ENCODE measurements around the gene ADH1C. TPM values are rescaled to one million over a fixed set of nuclear protein-coding genes. Genes with fewer than 3 reads are reported as not detected.
"Not testable (repeated sequence)": the region's sequence is repeated elsewhere in the genome, so short reads cannot be mapped to it uniquely, and the experiment has no call there.

The ADH1C gene
- total and polyA plus RNA-seq, 2 experiments from 2014 or later = 4.4 to 13.7 TPM

GRCh38 chr4:99351487-99351886, 1.1 kb downstream of the ADH1C start:
- H3K4me2 ChIP-seq = peak overlapping the region; percentile 56
- TF ChIP-seq EZH2 (IDR thresholded peaks at IDR 0.05; ENCODE audit: borderline replicate concordance) = no peak
- TF ChIP-seq CTCF (IDR thresholded peaks at IDR 0.05; ENCODE audit: poor library complexity) = no peak
- no peak for TF ChIP-seq EZH2phosphoT487 (IDR thresholded peaks at IDR 0.05; ENCODE audit: low read depth, severe bottlenecking, unreplicated experiment)
- H2AFZ ChIP-seq = no peak overlapping the region
- H3K36me3 ChIP-seq (replicated peaks; ENCODE audit: insufficient read depth, low read depth) = no peaks in the 10 kb centered on the region
- no peaks in the 10 kb centered on the region for H3K9me2 ChIP-seq (replicated peaks; ENCODE audit: insufficient read depth)
- no peak overlapping the region for H3K4me3 ChIP-seq
- no peaks in the 10 kb centered on the region for H3K4me1 ChIP-seq (ENCODE audit: insufficient read depth)
- H3K9me3 ChIP-seq (ENCODE audit: low read depth) = no peaks in the 10 kb centered on the region
- no peak for DNase-seq (ENCODE audit: low spot score)
- no peaks in the 10 kb centered on the region for H3K27me3 ChIP-seq
- H3K27ac ChIP-seq = no peak overlapping the region
- H3K79me2 ChIP-seq = no peaks in the 10 kb centered on the region
- no peaks in the 10 kb centered on the region for H4K20me1 ChIP-seq (ENCODE audit: insufficient read depth, poor library complexity, severe bottlenecking)
- WGBS (ENCODE audit: low lambda C conversion rate, missing lambda C conversion rate) = 96% methylated on average over 2 of the region's 2 CpGs

DNA sequence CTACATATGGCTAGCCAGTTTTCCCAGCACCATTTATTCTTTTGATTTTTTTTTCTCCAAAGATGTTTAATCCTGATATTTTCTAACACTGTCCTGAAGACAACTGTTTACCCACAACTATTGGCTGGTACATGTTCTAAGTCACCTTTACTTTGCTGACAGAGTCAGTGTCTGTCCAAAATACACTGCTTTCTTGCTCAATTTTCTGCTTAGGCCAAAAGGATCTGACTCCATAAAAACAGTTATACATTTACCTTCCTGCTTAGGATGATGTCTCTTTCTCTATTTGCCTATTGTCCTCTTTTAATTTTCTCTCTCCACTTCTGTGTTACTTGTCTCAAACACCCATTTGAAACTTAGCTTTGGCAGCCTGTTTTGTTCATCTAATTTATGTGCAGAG, 3.2 kb downstream of the ADH1C start:
- TF ChIP-seq CTCF (IDR thresholded peaks at IDR 0.05; ENCODE audit: poor library complexity) (no peak), EZH2phosphoT487 (IDR thresholded peaks at IDR 0.05; ENCODE audit: low read depth, severe bottlenecking, unreplicated experiment) (no peak), EZH2 (IDR thresholded peaks at IDR 0.05; ENCODE audit: borderline replicate concordance) (no peak)
- no peaks in the 10 kb centered on the region for H3K27me3 ChIP-seq
- no peaks in the 10 kb centered on the region for H3K79me2 ChIP-seq
- no peaks in the 10 kb centered on the region for H3K9me3 ChIP-seq (ENCODE audit: low read depth)
- no peak overlapping the region for H3K27ac ChIP-seq
- no peaks in the 10 kb centered on the region for H3K9me2 ChIP-seq (replicated peaks; ENCODE audit: insufficient read depth)
- H3K4me1 ChIP-seq (ENCODE audit: insufficient read depth) = no peaks in the 10 kb centered on the region
- DNase-seq (ENCODE audit: low spot score) = no peak
- no peak overlapping the region for H3K4me2 ChIP-seq
- H4K20me1 ChIP-seq (ENCODE audit: insufficient read depth, poor library complexity, severe bottlenecking) = no peaks in the 10 kb centered on the region
- no peak overlapping the region for H3K4me3 ChIP-seq
- H2AFZ ChIP-seq = no peak overlapping the region
- H3K36me3 ChIP-seq (replicated peaks; ENCODE audit: insufficient read depth, low read depth) = no peaks in the 10 kb centered on the region

DNA sequence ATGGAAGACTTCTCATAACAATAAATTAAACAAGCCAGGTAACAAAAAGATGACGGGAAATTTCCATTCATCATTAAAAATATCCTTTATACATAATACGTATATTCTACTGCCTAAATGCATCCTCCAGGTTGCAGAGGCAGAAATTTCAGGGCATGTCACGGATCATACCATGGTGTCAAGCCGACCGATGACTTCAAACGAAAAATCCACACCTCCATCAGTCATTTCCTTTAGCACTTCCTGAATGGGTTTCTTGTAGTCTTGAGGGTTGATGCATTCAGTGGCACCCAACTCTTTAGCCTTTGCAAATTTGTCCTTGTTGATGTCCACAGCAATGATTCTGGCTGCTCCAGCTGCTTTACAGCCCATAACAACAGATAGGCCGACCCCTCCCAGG, 9.9 kb downstream of the ADH1C start:
- H2AFZ ChIP-seq; H3K36me3 ChIP-seq (replicated peaks; ENCODE audit: insufficient read depth, low read depth); DNase-seq (ENCODE audit: low spot score); H3K9me2 ChIP-seq (replicated peaks; ENCODE audit: insufficient read depth); H3K27me3 ChIP-seq; H3K9me3 ChIP-seq (ENCODE audit: low read depth); H3K4me1 ChIP-seq (ENCODE audit: insufficient read depth); H3K4me2 ChIP-seq; H3K4me3 ChIP-seq; H4K20me1 ChIP-seq (ENCODE audit: insufficient read depth, poor library complexity, severe bottlenecking); H3K79me2 ChIP-seq; H3K27ac ChIP-seq: not testable (repeated sequence)
- 94% methylated on average over 7 of the region's 7 CpGs for WGBS (ENCODE audit: low lambda C conversion rate, missing lambda C conversion rate)

GRCh38 chr4:99341426-99341825, 11.1 kb downstream of the ADH1C start:
- H3K79me2 ChIP-seq = no peaks in the 10 kb centered on the region
- no peaks in the 10 kb centered on the region for H4K20me1 ChIP-seq (ENCODE audit: insufficient read depth, poor library complexity, severe bottlenecking)
- H3K9me2 ChIP-seq (replicated peaks; ENCODE audit: insufficient read depth) = no peaks in the 10 kb centered on the region
- no peaks in the 10 kb centered on the region for H3K27me3 ChIP-seq
- no peaks in the 10 kb centered on the region for H3K9me3 ChIP-seq (ENCODE audit: low read depth)
- TF ChIP-seq EZH2 (IDR thresholded peaks at IDR 0.05; ENCODE audit: borderline replicate concordance) = no peak
- no peak for TF ChIP-seq EZH2phosphoT487 (IDR thresholded peaks at IDR 0.05; ENCODE audit: low read depth, severe bottlenecking, unreplicated experiment)
- TF ChIP-seq CTCF (IDR thresholded peaks at IDR 0.05; ENCODE audit: poor library complexity) = no peak
- no peaks in the 10 kb centered on the region for H3K4me1 ChIP-seq (ENCODE audit: insufficient read depth)
- H3K4me3 ChIP-seq = no peak overlapping the region
- no peaks in the 10 kb centered on the region for H3K36me3 ChIP-seq (replicated peaks; ENCODE audit: insufficient read depth, low read depth)
- H3K4me2 ChIP-seq = no peak overlapping the region
- no peak overlapping the region for H2AFZ ChIP-seq
- no peak overlapping the region for H3K27ac ChIP-seq
- DNase-seq (ENCODE audit: low spot score) = no peak
- 92% methylated on average over 1 of the region's 1 CpG for WGBS (ENCODE audit: low lambda C conversion rate, missing lambda C conversion rate)
